ENCODE results near the gene CCDC81. TPM values are rescaled to one million over a fixed set of nuclear protein-coding genes. Genes with fewer than 3 reads are reported as not detected.

The CCDC81 gene
- total and polyA plus RNA-seq, 11 donors = 0.17 to 1.2 (median 0.34) TPM; not detected in 1

GRCh38 chr11:86377972-86378371 is 3.3 kb downstream of the CCDC81 start:
- peaks cover 0 to 7% (median 0%) of the 10 kb centered on the region in 12 donors for H3K4me1 ChIP-seq
- intact Hi-C loops (cut with DNase I) = no loop called here
- H3K27ac ChIP-seq = no peak overlapping the region
- H3K9me3 ChIP-seq = peaks cover 0 to 20% (median 0%) of the 10 kb centered on the region in 12 donors
- no peaks in the 10 kb centered on the region for H3K36me3 ChIP-seq
- TF ChIP-seq CTCF (IDR thresholded peaks at IDR 0.05) (no peak), POLR2A (IDR thresholded peaks at IDR 0.05) (no peak)
- H3K27me3 ChIP-seq = no peaks in the 10 kb centered on the region
- ATAC-seq (no peak), DNase-seq (no peak)
- no peak overlapping the region for H3K4me3 ChIP-seq

GRCh38 chr11:86380295-86381059 is 5.8 kb downstream of the CCDC81 start:
- WGBS, 4 donors = 84 to 90% (median 88%) methylated on average over 2 of the region's 2 CpGs
- ATAC-seq = no peak
- intact Hi-C loops (cut with DNase I) = no loop called here

GRCh38 chr11:86383041-86383955 is 8.6 kb downstream of the CCDC81 start:
- H3K36me3 ChIP-seq = no peaks in the 10 kb centered on the region
- WGBS, 4 donors = 83 to 85% (median 84%) methylated on average over 5 of the region's 5 CpGs
- TF ChIP-seq POLR2A (IDR thresholded peaks at IDR 0.05) (no peak), CTCF (IDR thresholded peaks at IDR 0.05) (no peak)
- intact Hi-C loops (cut with DNase I) = no loop called here
- ATAC-seq (no peak), DNase-seq (no peak)
- H3K4me1 ChIP-seq = no peaks in the 10 kb centered on the region
- no peak overlapping the region for H3K27ac ChIP-seq
- peaks cover 0 to 10% (median 0%) of the 10 kb centered on the region in 12 donors for H3K9me3 ChIP-seq
- no peak overlapping the region for H3K4me3 ChIP-seq
- H3K27me3 ChIP-seq = no peaks in the 10 kb centered on the region

More at GRCh38 chr11:86380295-86381059, 5.8 kb downstream of the CCDC81 start:
- Histone ChIP-seq H3K4me3 (no peak overlapping the region), H3K4me1 (no peaks in the 10 kb centered on the region), H3K27ac (no peak overlapping the region), H3K36me3 (no peaks in the 10 kb centered on the region), H3K9me3 (peaks cover 0 to 20% (median 0%) of the 10 kb centered on the region in 12 donors), H3K27me3 (no peaks in the 10 kb centered on the region)
- DNase-seq = no peak
- no peak for TF ChIP-seq CTCF (IDR thresholded peaks at IDR 0.05)
- TF ChIP-seq POLR2A (IDR thresholded peaks at IDR 0.05) = no peak

- WGBS, 4 donors = 93 to 97% (median 95%) methylated on average over 2 of the region's 2 CpGs
- H3K27me3 ChIP-seq = no peaks in the 10 kb centered on the region
- H3K27ac ChIP-seq = no peak overlapping the region
- intact Hi-C loops (cut with DNase I) = no loop called here
- no peak for DNase-seq
- no peak overlapping the region for H3K4me3 ChIP-seq
- no peaks in the 10 kb centered on the region for H3K4me1 ChIP-seq
- H3K36me3 ChIP-seq = no peaks in the 10 kb centered on the region
- H3K9me3 ChIP-seq = no peaks in the 10 kb centered on the region
- TF ChIP-seq CTCF (IDR thresholded peaks at IDR 0.05) (no peak), POLR2A (IDR thresholded peaks at IDR 0.05) (no peak)
- no peak for ATAC-seq
Observed at GRCh38 chr11:86386283-86386682, 11.6 kb downstream of the CCDC81 start.
